Choroid plexus epithelial cell (primary cell): Measurements from ENCODE around the gene PTPRK.

Source experiments
- DNase-seq: peaks from one replicate; pipeline ENCODE4 v3.0.0-alpha.2; 2010; ENCODE audit warnings: low read depth
- H3K4me3 ChIP-seq: 2 replicates; pipeline ENCODE4 v1.5.1; 2011; ENCODE audit warnings: low read depth, mild to moderate bottlenecking, control low read depth, low read length, moderate library complexity
- CTCF ChIP-seq: conservative IDR thresholded peaks from 2 replicates; pipeline ENCODE4 v1.5.1; 2011; ENCODE audit warnings: low read depth, mild to moderate bottlenecking, control low read depth, inconsistent platforms, low read length, moderate library complexity

PTPRK gene

GRCh38 chr6:128131036-128131435 lies 389.4 kb downstream of the PTPRK start:
- H3K4me3 ChIP-seq, result no peak overlapping the region
- DNase-seq, result no peak
- TF ChIP-seq CTCF, result no peak

DNA sequence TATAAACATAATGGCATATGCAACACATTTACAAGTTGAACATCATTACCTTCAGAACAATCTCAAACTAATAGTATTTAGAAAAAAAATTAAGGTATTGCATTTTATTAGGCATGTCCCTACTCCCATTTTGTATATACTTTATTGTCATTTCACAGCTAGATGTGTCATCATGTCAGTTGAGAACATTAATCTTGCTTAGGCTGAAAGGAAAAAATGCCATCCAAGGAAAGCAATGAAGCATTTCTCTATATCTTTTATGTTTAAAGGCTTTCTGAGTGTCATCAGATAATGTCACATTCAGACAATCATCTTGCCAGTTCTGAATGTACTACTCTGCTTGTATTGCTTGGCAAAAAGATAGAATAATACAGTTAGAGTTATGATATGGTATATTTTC lies 390.7 kb downstream of the PTPRK start:
- no peak overlapping the region for H3K4me3 ChIP-seq
- DNase-seq, result no peak
- TF ChIP-seq CTCF, result no peak

- no peak for DNase-seq
- TF ChIP-seq CTCF, result no peak
- no peak overlapping the region for H3K4me3 ChIP-seq
Observed at GRCh38 chr6:128127650-128128049, 392.7 kb downstream of the PTPRK start.

DNA sequence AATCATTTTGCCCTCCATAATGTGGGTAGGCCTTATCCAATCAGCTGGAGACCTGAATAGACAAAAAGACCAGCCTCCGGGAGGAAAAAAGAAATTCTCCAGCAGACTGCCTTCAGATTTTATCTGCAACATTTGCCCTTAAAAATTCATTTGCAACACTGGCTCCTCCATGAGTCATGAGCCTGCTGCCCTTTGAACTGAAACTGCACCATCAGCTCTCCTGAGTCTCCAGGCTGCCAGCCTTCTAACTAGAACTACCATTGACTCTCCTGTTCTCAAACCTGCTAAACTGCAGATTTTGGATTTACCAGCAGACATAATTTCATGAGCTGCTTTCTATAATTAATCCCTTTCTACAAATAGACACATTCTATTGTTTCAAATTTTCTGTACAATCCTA lies 395.7 kb downstream of the PTPRK start:
- no peak overlapping the region for H3K4me3 ChIP-seq
- no peak for TF ChIP-seq CTCF
- peak; percentile 71 for DNase-seq

DNA sequence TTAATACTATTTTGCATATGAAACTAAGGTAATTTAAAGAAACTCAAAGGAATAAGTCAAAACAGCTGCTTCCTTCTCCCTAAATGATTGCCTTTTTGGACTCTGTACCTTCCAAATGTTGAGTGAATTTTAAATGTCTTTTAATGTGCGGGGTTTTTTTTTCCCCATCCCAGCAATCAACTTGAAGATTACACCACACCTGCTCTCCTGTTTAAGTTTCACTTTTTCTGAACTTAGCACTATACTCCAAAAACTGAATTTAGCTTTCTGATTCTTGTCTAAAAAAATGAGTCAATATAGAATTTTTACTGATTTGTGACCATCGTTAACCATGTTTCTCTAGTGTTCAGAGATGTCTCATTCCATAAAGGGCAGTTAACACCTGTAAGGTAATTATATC lies 398.8 kb downstream of the PTPRK start:
- no peak for TF ChIP-seq CTCF
- no peak overlapping the region for H3K4me3 ChIP-seq
- DNase-seq, result no peak

DNA sequence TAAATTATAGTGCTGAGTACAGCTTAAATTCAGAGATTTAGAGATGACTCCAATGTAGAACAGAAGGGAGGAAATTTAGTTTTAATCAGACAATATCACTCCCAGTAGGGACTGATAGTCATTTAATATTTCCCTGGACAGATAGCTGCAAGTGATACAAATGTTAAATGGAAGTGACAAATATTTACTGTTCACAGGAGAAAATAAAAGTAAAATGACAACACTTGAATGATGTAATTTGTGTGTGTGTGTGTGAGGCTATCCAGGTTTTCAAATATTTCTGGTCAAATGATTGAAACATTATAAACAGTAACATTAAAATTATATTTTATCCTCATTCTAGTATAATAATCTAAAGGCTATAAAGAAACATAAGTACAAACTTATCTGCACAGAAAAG lies 399.2 kb downstream of the PTPRK start:
- H3K4me3 ChIP-seq, result no peak overlapping the region
- TF ChIP-seq CTCF, result no peak
- DNase-seq, result no peak

GRCh38 chr6:128118401-128118800 lies 402.0 kb downstream of the PTPRK start:
- DNase-seq, result peak; percentile 88
- no peak overlapping the region for H3K4me3 ChIP-seq
- no peak for TF ChIP-seq CTCF
